CD4-positive, alpha-beta T cell treated with Interleukin-15 for 4 hours (primary cell): ENCODE measurements around the gene COPE.

Experiments
- DNase-seq: peaks from one replicate; pipeline ENCODE4 v3.0.0-alpha.2; 2020; ENCODE audit warnings: low spot score

Gene COPE

DNA sequence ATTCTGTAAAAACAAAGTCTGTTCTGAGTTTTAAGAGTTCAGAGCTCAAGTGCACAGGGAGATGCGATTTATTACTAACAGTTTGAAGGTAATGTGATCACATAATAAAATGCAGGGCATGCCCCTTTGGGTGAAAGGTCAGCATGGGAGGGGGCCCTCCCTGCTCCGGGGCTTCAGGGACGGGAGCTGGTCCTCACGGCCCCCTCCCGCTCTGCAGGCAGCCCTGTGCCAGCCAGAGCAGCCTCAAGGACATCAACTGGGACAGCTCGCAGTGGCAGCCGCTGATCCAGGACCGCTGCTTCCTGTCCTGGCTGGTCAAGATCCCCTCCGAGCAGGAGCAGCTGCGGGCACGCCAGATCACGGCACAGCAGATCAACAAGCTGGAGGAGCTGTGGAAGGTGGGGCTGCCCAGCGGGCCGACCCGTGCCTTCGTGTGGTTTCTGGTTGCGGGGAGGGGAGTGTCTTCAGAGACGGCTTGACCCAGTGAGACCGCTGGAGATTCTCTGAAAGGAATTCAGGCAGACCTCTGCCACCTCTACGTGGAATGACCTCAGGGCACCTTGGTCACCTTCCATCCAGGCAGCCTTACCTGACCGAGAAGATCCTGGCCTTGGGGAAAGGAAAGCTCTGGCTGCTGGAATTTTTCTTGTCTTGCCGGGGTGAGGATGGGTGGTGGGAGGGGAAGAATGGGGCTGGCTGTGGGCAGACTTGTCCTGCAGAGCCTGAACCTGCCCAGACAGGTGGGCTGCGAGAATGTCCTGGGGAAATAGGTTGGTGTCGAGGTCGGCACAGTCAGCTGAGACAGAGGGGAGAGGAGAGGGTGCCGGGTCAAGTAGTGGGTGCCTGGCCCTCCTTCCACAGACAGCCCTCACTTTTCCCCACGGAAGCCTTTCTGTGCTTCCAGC lies 68.5 kb downstream of the COPE start:
- no peak for DNase-seq

DNA sequence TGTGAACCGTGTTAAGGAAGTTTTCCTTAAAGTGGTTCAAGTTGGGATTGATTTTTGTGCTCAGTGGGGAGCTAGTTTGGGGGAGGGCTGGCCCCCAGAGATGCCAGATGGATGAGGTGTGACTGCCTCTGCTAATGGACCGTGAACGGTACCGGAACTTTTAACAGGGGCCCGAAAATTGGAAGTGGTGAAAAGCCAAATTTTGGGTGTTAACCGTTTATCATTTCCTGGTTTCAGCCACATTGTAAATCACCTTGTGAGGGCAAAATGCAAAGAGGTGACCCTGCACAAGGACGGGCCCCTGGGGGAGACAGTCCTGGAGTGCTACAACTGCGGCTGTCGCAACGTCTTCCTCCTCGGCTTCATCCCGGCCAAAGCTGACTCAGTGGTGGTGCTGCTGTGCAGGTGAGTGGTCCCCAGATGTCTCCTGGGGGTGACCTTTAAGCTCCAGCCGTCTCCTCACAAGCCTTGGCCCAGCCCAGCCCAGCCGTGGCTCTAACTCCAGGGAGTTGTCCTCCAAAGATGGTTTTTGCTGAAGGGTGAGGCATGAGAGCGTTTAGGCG lies 69.3 kb downstream of the COPE start:
- no peak for DNase-seq
